HG02840 (cell line): ENCODE results near the gene YWHAB.
"Not testable (repeated sequence)": the region's sequence is repeated elsewhere in the genome, so short reads cannot be mapped to it uniquely, and the experiment has no call there.

Experiments
- ATAC-seq: cut with Tn5 transposase; IDR thresholded peaks from one replicate; pipeline ENCODE4 v1.9.1; 2021; ENCODE audit warnings: mild to moderate bottlenecking, moderate library complexity, moderate number of reproducible peaks; ENCODE audit not compliant: unreplicated experiment, low FRiP score

Gene YWHAB

DNA sequence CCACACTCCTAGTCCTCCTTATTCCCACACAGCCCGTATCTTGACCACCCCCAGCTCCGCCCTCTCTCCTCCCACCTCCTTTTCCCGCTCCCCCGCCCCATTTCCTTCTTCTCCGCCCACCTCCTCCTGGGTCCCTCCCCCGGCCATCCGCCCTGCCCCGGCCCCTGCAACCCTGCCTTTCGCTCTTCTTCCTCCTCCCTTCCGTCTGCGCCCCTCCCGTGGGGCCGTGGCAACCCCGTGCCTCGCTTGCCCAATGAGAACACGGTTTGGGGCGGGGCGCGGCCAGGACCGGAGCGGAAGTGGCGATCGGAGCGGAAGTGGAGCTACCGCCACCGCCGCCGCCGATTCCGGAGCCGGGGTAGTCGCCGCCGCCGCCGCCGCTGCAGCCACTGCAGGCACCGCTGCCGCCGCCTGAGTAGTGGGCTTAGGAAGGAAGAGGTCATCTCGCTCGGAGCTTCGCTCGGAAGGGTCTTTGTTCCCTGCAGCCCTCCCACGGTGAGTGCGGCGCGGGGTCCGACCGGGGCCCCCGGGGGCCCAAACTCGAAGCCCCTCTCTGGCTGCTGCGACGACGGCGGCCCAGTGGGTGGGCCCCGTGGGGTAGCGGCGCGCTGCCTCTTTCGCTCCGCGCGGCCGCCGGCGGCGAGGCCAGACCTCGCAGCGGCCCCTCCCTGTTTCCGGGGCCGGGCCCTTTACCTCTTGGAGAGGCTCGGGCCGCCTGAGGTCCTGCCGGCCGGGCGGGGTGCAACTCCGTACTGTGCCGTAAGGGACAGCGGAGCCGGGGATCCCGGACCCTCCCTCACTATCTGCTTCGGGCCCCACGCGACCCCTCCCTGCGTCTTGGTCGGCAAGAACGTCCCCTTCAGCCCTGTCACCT, at the start of gene YWHAB:
TSS of gene YWHAB (plus strand) at position 314 of the 874 bp plus-strand sequence. CDS start 15,829 bp downstream, outside the sequence.
- peak; percentile 87 for ATAC-seq

DNA sequence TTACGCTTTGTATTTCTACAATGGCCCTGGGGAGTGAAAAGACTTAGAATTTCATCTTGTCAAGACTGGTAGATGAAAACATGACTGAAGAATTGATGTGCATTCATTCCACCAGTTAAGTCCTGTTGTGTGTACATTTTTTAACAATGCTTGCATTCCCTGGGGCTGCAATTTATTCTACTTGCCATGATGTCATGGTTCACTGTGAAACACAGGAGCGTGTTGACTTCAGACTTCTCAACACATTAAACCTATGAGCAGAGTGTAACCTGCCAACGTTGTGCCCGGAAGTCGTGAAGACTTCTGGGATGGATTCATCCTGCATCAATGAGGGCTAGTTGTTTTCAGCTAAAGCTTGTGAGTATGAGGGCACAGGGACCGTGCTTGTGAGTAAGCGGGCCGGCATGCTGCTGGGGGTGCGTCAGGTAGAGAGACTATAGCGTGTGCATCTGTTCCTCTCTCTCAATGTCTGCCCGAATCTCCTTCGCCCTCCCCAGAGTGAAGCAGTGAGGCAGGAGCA, 48.8 kb upstream of the YWHAB start:
- no peak for ATAC-seq

DNA sequence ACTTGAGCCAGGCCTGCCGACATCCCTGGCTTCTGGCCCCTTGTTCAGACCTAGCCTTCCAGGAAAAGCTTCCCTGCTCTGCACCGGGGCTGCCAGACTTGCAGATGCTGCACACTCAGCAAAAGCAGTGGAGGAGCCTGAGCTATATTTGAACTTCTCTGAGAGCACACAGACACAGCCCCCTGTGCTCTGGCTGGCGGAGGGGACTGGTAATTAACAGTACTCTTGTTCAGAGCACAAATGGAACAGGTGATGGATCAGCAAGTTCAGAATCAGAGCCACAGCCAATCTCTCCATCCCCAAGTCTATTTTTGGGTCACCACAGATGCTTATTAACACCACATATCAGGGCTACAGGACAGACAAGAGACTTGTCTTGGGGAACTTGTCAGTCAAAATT, 47.6 kb upstream of the YWHAB start:
- ATAC-seq: no peak

DNA sequence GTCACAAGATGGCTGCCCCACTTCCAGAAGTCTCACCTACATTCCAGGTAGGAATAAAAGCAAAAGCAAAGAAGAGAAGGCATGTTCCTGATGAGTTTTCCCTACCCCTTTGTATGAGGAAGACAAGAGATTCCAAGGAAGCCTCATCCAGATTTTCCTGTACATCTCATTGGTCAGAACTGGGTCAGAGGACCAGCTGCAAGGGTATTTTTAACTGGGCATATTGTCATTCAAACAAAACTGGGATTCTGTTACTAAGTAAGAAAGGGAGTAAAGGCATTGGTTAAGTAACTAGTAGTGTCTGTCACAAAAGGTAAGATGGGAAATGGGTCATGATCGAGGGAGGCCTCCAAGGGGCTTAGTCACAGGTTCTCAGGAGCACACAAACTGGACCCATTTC, 47.0 kb upstream of the YWHAB start:
- ATAC-seq: no peak

DNA sequence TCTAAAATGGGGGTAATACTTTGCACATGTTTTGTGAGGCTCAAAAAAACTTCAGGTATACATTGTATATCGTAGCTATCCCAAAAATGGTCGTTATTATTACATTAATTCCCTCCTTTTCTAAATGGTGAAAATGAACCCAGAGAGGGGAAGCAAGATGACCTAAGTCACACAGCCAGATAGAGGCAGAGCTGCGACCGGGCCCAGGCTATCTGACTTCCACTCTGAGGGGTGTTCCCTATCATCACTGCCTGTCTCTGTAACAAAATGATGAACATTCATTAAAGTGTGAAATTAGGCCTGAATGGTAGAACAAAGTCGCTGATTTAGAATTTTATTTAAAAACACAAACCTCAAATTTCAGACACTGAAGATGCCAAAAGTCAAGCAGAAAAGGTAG, 46.0 kb upstream of the YWHAB start:
- ATAC-seq: no peak

DNA sequence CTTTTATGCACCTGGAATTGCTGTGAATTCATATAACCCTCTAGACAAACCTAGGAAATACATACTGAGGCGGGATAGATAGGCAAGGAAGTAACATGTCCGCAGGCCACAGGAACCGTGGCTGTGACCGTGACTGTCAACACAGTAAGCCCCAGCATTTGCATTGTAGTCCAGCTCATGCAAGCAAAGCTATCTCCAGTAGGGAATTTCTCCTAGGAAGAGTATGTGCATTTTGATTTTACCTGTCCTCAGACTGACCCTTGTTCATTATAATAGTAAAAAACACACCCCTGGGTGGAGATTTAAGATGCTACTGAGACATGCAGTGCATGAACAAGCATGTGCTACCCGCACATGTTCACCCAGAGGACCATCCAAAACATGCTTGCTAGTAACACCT, 44.7 kb upstream of the YWHAB start:
- ATAC-seq: no peak

DNA sequence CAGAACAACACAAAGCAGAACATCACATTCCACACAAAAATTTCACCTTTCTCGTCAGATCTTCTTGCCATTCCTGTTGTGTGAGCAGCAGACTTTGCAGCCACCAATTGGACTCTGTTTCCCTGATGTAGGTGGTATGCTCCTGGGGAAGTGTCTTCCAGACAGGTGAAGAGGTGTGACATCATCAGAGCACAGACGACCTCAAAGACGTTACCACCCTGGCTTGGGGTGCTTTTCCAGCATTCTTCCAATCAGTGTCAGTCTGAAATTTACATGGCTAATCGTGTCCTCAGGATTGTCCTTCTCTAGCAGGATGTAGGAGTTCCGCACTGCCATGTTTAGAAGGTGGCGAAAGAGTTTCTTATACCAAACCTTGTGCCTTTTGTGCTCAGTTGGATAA, 43.5 kb upstream of the YWHAB start:
- ATAC-seq: no peak

DNA sequence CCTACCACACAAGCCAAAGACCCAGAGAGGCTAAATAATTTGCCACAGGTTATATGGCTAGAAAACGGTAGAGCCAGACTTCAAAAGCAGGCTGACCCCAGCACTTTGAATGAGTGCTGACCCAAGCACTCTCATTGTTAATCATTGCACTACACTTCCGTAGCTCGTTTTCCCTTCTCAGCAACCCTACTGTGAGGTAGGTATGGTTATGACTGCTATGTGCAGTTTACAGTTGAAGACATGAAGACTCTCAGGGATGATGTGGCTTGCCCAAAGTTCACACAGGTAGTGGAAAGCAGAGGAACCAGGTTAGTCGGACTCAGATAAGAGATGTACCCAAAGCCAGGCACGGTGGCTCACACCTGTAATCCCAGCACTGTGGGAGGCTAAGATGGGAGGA, 41.6 kb upstream of the YWHAB start:
- ATAC-seq: no peak

DNA sequence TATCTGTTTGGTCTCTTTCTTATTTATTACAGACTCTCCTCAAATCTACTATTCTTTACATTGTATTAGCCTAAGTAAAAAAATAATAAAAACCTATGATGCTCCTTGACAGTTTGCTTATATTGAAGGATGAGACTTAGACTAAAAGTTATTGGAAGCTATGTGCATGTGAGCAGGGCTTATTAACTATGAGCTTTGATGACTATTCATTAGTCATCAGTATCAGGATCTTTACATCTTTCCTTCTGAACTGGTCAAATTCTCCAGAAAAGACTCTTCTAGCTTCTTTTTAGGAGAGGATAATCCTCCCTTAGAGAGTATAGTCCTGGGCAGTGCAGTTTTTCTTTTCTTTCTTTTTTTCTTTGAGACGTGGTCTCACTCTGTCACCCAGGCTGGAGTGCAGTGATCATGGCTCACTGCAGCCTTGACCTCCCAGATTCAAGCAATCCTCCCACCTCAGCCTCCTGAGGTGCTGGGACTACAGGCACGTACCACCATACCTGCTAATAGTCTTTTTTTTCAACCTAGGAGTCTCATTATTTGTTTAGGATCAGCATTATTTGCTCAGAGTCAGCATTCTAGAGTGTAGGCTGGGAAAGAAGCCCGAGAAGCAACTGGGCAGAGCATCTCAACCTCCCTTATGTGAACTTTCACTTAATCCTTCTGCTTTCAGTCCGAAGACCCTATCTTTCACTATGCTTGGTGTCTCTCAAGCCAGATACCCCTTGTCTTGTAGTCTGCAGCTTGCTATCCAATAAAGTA, 37.1 kb upstream of the YWHAB start:
- ATAC-seq: no peak

DNA sequence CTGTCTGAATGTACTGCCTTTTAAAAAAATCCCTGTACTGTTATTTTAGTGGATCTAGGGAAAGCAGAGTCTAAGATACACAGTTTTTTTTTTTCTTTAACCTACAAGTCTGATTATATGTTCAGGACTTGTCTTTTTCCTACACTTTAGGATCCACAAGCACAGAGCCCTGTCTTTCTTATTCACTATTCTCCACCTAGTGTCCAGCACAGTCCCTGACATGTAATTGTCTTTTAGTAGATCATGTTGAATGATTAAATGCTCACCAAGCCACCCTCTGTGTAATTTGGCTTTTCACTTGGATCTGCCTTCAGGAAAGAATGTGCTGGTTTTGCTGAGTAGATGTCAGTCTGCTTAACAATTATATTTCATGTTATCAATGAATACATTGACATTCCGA, 35.8 kb upstream of the YWHAB start:
- no peak for ATAC-seq

DNA sequence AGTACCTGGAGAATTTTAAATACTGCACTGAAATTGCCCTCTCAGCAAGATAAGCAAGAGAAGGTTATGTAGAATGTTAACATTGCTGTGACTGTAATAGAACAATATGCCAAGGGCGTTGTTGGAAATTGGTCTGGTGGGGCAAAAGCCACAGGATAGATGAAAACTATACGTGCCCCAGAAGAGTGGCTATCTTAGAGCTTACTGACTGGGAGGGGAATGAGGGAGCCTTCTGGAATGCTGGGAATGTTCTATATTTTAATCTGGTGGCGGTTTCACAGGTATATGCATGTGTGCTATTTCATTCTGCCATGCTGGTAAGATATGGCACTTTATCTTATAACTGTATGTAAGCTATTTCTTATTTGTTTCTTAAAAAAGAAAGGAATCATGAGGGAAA, 35.2 kb upstream of the YWHAB start:
- ATAC-seq: no peak

DNA sequence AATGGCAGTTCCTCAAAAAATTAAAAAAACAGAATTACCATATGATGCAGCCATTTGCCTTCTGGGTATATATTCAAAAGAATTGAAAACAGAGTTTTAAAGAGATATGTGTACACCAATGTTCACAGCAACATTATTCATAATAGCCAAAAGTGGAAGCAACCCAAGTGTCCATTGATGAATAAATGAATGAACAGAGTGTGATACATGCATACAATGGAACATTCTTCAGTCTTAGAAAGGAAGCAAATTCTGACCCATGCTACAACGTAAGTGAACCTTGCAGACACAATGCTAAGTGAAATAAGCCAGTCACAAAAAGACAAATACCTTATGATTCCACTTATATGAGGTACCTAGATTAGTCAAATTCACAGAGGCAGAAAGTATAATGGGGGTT, 34.7 kb upstream of the YWHAB start:
- ATAC-seq: no peak

DNA sequence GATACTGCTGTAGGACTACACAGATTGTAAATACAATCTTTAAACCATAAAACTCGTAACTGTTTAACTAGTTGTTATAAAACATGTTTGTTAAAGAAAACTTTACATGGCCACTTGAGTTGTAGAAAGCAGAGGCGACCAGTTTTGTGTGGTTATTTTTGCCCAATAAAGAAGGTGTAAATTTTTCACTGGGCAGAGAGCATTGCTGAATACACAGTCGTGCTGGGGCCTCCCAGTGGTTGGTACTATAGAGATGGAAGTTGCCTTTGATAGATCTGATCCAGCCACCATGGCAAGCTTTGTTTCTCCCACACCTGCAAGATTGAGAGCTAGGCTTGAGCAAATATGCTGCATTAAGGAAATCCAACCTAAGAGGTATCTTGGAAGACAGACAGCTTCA, 34.0 kb upstream of the YWHAB start:
- no peak for ATAC-seq

DNA sequence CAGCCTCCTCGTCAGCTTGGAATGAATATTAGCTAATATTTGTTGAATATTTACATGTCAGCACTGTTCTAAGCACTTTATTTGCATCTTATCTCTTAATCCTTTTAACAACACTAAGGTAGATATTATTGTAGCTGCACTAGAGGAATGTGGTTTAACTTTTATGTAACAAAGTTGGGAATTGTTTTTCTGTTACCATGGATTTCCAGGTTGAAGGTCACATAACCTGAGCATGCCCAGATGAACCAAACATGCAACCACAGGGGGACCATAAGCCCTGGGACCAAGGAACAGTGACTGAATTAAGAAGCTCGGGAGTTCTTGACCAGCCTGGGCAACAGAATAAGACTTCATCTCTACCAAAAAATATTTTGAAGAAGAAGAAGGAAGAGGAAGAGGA, 29.1 kb upstream of the YWHAB start:
- no peak for ATAC-seq

DNA sequence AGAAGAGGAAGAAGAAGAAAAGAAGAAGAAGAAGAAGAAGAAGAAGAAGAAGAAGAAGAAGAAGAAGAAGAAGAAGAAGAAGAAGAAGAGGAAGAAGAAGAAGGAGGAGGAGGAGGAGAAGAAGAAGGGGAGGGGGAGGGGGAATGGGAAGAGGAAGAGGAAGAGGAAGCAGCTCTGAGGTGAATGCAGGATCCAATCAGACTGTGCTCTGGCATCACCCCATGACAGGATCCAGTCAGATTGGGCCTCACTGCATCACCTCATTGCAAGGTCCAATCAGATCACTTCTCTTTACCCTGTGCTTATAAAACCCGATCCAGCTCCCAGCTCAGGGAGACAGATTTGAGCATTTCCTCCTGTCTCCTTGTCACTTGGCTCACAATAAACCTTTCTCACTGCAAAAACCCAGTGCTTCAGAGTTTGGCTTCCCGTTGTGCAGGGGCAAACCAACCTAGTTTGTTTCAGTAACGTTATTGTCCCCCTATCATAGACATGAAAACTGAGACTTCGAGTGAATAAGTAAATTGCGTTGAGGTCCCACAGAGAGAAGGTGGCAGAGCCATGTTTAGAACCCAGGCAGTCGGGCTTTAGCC, 28.6 kb upstream of the YWHAB start:
- no peak for ATAC-seq

DNA sequence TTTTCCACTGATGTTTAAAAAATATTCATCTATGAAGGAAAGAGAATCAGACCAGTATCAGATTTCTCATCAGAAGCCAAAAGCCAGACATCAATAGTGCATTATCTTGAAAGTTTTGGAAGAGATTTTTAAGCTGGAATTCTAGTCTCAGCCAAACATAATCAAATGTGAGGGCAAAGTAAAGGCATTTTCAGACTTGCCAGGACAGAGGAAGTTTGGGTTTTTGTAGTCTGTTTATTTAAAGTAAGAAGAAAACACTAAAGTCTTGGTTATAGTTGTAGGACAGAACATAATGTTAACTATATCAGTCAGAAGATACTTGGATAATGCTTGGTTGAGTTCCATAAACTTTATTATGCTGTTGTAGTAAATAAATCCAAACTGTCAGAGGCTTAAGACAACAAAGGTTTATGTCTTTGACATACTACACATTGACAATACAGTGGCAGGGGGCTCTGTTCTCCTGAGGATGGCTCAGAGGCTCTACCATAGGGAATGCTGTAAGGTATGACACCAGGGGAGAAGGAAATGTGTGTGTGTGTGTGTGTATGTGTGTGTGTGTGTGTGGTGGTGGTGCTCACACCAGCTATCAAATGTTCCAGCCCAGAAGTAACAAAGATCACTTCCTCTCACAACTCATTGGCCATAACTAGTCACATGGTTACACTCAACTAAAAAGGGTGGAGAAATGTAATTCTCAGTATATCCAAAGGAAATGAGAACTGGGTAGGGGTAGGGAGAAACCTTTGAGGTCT, 26.7 kb upstream of the YWHAB start:
- no peak for ATAC-seq

DNA sequence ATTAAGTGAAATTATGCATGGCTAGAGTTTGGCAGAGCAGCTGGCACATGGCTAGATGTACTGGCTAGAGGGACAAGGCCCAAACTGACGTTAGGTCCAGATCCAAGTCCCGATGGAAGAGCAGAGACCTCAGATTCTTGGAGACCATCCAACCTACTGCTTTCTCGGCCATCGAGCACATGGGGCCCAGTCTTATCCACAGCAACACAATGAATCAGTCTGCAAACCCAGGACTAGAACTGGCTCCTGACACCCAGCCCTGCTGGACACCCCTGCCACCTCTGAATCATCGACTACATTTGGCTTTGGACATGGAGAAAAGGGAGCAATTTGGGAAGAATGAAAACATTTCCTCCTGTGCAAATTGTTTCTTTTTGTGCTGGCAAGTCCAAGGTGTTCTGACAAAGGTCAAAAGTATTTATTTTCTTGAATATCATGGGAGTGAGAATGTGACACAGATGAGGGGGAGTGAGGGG, 23.9 kb upstream of the YWHAB start:
- no peak for ATAC-seq

DNA sequence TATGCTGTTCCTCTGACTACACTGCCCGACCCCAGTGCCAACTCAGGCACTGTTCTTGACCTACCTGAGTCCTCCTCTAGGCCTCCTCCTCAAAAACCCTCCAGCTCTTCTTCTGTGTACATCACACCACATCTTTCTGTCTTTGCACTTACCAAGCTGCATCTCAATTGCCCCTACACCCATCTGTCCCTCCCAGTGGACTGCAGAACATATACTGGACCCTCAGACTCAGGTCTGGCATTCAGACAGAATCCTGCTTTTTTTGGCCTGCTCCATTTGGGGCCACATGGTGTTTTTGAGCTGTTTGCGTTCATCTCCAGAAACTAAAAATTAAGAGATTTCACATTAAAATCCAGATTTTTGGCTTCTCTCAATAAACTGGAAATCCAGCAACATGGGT, 23.2 kb upstream of the YWHAB start:
- no peak for ATAC-seq

DNA sequence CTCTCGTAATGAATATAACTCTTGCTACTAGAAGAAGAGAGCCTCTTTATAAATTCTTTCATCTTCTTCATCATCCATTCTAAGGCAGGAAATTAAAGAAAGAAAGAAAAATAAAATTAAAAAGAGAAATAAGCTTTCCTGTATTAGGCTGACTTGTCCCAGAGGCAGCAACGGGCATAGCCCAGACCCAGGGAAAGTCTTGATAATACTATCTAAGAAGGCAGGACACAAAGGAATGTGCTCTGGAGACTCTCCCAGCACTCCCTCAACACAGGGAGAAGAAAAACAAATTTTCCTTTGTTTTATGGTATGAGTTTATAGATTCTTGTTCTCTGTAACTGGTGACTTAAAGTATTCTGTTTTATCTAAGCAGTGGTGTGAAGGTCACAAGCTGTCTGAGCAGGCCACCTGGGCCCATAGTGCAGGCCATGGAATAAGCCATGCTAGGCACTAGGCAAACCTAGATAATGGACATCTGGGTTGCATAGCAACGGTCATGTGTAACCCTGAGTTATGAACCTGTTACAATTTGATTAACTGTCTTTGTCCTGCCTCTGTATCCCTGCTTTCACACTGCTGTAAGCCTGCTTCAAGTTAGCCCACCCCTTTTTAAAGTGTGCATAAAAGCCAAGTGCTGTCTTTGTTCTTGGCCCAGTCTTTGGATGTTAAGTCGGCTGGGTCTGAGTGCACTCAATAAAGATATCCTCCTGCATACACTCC, 22.0 kb upstream of the YWHAB start:
- ATAC-seq: not testable (repeated sequence)

DNA sequence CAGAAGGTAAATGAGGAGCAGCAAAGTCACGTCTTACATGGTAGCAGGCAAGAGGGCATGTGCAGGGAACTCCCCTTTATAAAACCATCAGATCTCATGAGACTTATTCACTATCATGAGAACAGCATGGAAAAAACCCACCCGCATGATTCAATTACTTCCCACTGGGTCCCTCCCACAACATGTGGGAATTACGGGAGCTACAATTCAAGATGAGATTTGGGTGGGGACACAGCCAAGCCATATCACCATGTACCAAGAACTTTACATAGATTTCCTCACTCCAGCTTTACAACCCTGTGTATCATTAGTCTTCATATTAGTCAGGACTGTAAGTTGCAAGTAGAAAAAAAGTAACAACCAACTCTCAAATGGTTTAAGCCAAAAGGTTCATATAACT, 21.0 kb upstream of the YWHAB start:
- ATAC-seq: not testable (repeated sequence)
